Measurements from ENCODE around the gene MLXIP.

MLXIP gene

DNA sequence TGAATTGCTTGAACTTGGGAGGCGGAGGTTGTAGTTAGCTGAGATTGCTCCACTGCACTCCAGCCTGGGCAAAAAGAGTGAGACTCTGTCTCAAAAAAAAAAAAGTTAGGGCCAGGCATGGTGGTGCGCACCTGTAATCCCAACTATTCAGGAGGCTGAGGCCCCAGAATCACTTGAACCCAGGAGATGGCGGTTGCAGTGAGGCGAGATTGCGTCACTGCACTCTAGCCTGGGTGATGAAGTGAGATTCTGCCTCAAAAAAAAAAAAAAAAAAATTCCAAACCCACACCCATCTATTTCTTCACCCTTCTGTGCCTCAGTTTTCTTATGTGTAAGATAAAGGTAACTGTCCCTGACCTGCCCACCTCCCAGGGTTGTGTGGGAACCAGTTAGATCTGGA is 11.0 kb upstream of the MLXIP start:
- no peaks in the 10 kb centered on the region for H3K27me3 ChIP-seq (ENCODE audit: insufficient read depth, low read length)
- no peaks in the 10 kb centered on the region for H3K36me3 ChIP-seq (ENCODE audit: insufficient read depth, low read depth, low read length)
- no peak overlapping the region for H3K27ac ChIP-seq (ENCODE audit: low read length)
- H3K9me3 ChIP-seq (ENCODE audit: insufficient read depth, low read depth, low read length) = no peaks in the 10 kb centered on the region
- peaks cover 13% of the 10 kb centered on the region for H3K4me1 ChIP-seq (ENCODE audit: insufficient read depth, low read length)
- no peak overlapping the region for H3K4me3 ChIP-seq (ENCODE audit: low read length)
- no peak overlapping the region for H3K9ac ChIP-seq (ENCODE audit: low read depth, low read length)

DNA sequence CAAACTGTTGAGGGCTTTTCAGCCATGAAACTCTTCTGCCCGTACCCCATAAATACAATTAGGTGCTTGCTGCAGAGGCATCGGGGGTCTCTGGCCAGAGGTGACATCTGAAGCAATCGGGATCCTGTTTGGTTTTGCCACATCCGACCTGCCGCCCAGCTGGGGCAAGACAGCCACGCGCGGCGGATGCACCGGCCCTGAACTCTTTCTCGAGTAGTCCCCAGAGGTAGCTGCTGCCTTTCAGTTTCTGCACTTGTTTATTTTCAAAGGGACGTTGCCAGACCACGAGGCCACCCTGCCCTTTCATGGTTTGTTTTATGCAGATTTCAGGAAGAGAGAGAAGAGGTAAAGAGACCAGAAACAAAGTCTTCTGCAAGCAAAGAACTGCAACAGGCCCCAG is 10.6 kb upstream of the MLXIP start:
- Histone ChIP-seq H3K27ac (ENCODE audit: low read length) (no peak overlapping the region), H3K36me3 (ENCODE audit: insufficient read depth, low read depth, low read length) (no peaks in the 10 kb centered on the region), H3K27me3 (ENCODE audit: insufficient read depth, low read length) (no peaks in the 10 kb centered on the region), H3K4me3 (ENCODE audit: low read length) (no peak overlapping the region), H3K9ac (ENCODE audit: low read depth, low read length) (no peak overlapping the region), H3K9me3 (ENCODE audit: insufficient read depth, low read depth, low read length) (no peaks in the 10 kb centered on the region), H3K4me1 (ENCODE audit: insufficient read depth, low read length) (peaks cover 13% of the 10 kb centered on the region)

GRCh38 chr12:122072031-122072970 is 6.3 kb upstream of the MLXIP start:
- Histone ChIP-seq H3K9me3 (ENCODE audit: insufficient read depth, low read depth, low read length) (no peaks in the 10 kb centered on the region), H3K27ac (ENCODE audit: low read length) (no peak overlapping the region), H3K27me3 (ENCODE audit: insufficient read depth, low read length) (peaks cover 9% of the 10 kb centered on the region), H3K9ac (ENCODE audit: low read depth, low read length) (no peak overlapping the region), H3K4me1 (ENCODE audit: insufficient read depth, low read length) (no peaks in the 10 kb centered on the region), H3K36me3 (ENCODE audit: insufficient read depth, low read depth, low read length) (no peaks in the 10 kb centered on the region), H3K4me3 (ENCODE audit: low read length) (no peak overlapping the region)

- H3K27ac ChIP-seq (ENCODE audit: low read length) = no peak overlapping the region
- no peaks in the 10 kb centered on the region for H3K36me3 ChIP-seq (ENCODE audit: insufficient read depth, low read depth, low read length)
- peaks cover 18% of the 10 kb centered on the region for H3K27me3 ChIP-seq (ENCODE audit: insufficient read depth, low read length)
- H3K4me1 ChIP-seq (ENCODE audit: insufficient read depth, low read length) = no peaks in the 10 kb centered on the region
- H3K9me3 ChIP-seq (ENCODE audit: insufficient read depth, low read depth, low read length) = no peaks in the 10 kb centered on the region
- no peak overlapping the region for H3K9ac ChIP-seq (ENCODE audit: low read depth, low read length)
- no peak overlapping the region for H3K4me3 ChIP-seq (ENCODE audit: low read length)
Measured at GRCh38 chr12:122073815-122074214, 4.7 kb upstream of the MLXIP start.

DNA sequence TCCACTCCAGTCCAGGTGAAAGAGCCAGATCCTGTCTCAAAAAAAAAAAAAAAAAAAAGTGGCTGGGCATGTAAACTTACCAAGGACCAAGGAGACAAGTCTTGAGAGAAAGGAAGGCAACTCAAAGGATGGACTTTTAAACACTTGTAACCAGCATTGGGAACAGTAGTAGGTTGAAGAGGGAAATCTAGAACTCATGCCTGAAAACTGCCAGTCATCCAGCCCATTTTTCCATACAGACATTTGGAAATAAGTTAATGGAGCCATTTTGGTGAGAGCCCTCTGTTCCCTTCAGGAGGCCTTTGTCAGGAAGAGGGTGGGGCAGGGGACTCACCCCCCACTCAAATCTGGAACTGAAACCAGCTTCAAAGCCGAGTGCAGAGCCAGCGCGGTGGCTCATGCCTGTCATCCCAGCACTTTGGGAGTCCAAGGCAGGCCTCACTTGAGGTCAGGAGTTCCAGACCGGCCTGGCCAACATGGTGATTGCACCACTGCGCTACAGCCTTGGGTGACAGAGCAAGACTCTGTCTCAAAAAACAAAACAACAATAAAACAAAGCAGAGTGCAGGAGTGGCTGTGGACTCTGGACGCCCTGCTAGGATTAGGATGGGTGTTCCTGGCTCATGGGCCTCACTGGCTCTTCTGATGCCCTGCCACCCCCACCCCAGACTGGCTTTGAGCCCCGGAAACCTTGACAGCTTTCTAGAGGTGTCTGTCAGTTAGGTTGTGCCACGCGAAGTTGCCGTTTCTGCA is 1.6 kb upstream of the MLXIP start:
- peaks cover 12% of the 10 kb centered on the region for H3K4me1 ChIP-seq (ENCODE audit: insufficient read depth, low read length)
- H3K9ac ChIP-seq (ENCODE audit: low read depth, low read length) = no peak overlapping the region
- no peak overlapping the region for H3K4me3 ChIP-seq (ENCODE audit: low read length)
- no peaks in the 10 kb centered on the region for H3K9me3 ChIP-seq (ENCODE audit: insufficient read depth, low read depth, low read length)
- H3K36me3 ChIP-seq (ENCODE audit: insufficient read depth, low read depth, low read length) = no peaks in the 10 kb centered on the region
- H3K27me3 ChIP-seq (ENCODE audit: insufficient read depth, low read length) = peaks cover 43% of the 10 kb centered on the region
- H3K27ac ChIP-seq (ENCODE audit: low read length) = no peak overlapping the region

- H3K27me3 ChIP-seq (ENCODE audit: insufficient read depth, low read length) = peaks cover 43% of the 10 kb centered on the region
- H3K9ac ChIP-seq (ENCODE audit: low read depth, low read length) = peak overlapping the region; percentile 73
- H3K4me1 ChIP-seq (ENCODE audit: insufficient read depth, low read length) = peaks cover 12% of the 10 kb centered on the region
- no peaks in the 10 kb centered on the region for H3K36me3 ChIP-seq (ENCODE audit: insufficient read depth, low read depth, low read length)
- H3K27ac ChIP-seq (ENCODE audit: low read length) = no peak overlapping the region
- H3K4me3 ChIP-seq (ENCODE audit: low read length) = peak overlapping the region; percentile 73
- H3K9me3 ChIP-seq (ENCODE audit: insufficient read depth, low read depth, low read length) = no peaks in the 10 kb centered on the region
Measured at GRCh38 chr12:122079033-122079531, 526 bp downstream of the MLXIP start.

DNA sequence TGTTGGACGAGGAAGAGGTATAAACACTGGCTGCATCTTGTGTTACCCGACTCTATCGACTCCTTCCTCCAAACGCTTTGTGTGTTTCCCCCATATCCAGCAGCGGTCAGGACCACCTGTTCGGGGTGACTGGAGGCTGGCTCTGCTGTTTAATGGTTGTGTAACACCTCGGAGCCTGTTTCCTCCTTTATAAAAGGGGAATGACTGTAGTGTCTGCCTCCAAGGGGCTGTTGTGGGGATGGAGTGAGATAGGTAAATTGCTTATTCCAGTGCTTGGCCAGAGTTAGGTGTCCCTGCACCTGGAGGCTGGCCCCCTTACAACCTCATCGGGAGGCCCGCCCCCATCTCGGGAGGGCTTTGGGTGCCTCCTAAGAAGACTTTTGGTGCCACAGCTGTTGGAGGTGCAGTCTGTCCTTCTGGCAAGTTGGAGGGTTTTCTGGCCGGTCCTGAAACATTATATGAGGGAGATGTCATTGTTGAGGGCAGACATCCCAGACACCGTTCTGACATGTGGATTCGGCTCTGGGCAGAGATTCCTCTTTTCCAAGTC is 1.1 kb downstream of the MLXIP start:
- Histone ChIP-seq H3K9ac (ENCODE audit: low read depth, low read length) (peak overlapping the region; percentile 73), H3K9me3 (ENCODE audit: insufficient read depth, low read depth, low read length) (no peaks in the 10 kb centered on the region), H3K36me3 (ENCODE audit: insufficient read depth, low read depth, low read length) (no peaks in the 10 kb centered on the region), H3K4me1 (ENCODE audit: insufficient read depth, low read length) (peaks cover 12% of the 10 kb centered on the region), H3K27me3 (ENCODE audit: insufficient read depth, low read length) (peaks cover 43% of the 10 kb centered on the region), H3K4me3 (ENCODE audit: low read length) (peak overlapping the region; percentile 73), H3K27ac (ENCODE audit: low read length) (no peak overlapping the region)

GRCh38 chr12:122080149-122081082 is 1.9 kb downstream of the MLXIP start:
- Histone ChIP-seq H3K9ac (ENCODE audit: low read depth, low read length) (peak overlapping the region; percentile 73; the same call in 1 of the 2 replicates), H3K4me1 (ENCODE audit: insufficient read depth, low read length) (peaks cover 12% of the 10 kb centered on the region), H3K27ac (ENCODE audit: low read length) (no peak overlapping the region), H3K36me3 (ENCODE audit: insufficient read depth, low read depth, low read length) (no peaks in the 10 kb centered on the region), H3K4me3 (ENCODE audit: low read length) (peak overlapping the region; percentile 73), H3K9me3 (ENCODE audit: insufficient read depth, low read depth, low read length) (no peaks in the 10 kb centered on the region), H3K27me3 (ENCODE audit: insufficient read depth, low read length) (peaks cover 43% of the 10 kb centered on the region)

GRCh38 chr12:122081083-122081696 is 2.6 kb downstream of the MLXIP start:
- Histone ChIP-seq H3K27me3 (ENCODE audit: insufficient read depth, low read length) (peaks cover 43% of the 10 kb centered on the region), H3K4me1 (ENCODE audit: insufficient read depth, low read length) (peaks cover 12% of the 10 kb centered on the region), H3K27ac (ENCODE audit: low read length) (no peak overlapping the region), H3K9me3 (ENCODE audit: insufficient read depth, low read depth, low read length) (no peaks in the 10 kb centered on the region), H3K4me3 (ENCODE audit: low read length) (peak overlapping the region; percentile 73; the same call in 1 of the 2 replicates), H3K9ac (ENCODE audit: low read depth, low read length) (no peak overlapping the region), H3K36me3 (ENCODE audit: insufficient read depth, low read depth, low read length) (0 out of 2 replicates have a peak, but pooled peaks cover 3% of the 10 kb centered on the region)

GRCh38 chr12:122081697-122082221 is 3.2 kb downstream of the MLXIP start:
- H3K4me1 ChIP-seq (ENCODE audit: insufficient read depth, low read length) = peaks cover 12% of the 10 kb centered on the region
- no peak overlapping the region for H3K4me3 ChIP-seq (ENCODE audit: low read length)
- peaks cover 39% of the 10 kb centered on the region for H3K27me3 ChIP-seq (ENCODE audit: insufficient read depth, low read length)
- H3K9ac ChIP-seq (ENCODE audit: low read depth, low read length) = no peak overlapping the region
- no peak overlapping the region for H3K27ac ChIP-seq (ENCODE audit: low read length)
- 0 out of 2 replicates have a peak, but pooled peaks cover 3% of the 10 kb centered on the region for H3K36me3 ChIP-seq (ENCODE audit: insufficient read depth, low read depth, low read length)
- no peaks in the 10 kb centered on the region for H3K9me3 ChIP-seq (ENCODE audit: insufficient read depth, low read depth, low read length)
